LNCAP (cell line): Measurements from ENCODE around the gene DNAJB11.

ENCODE experiments used
- CTCF ChIP-seq: fragments of 450-650 bp; IDR thresholded peaks from 2 replicates; pipeline ENCODE4 v1.5.1; 2017; ENCODE audit warnings: mild to moderate bottlenecking

DNAJB11 gene

DNA sequence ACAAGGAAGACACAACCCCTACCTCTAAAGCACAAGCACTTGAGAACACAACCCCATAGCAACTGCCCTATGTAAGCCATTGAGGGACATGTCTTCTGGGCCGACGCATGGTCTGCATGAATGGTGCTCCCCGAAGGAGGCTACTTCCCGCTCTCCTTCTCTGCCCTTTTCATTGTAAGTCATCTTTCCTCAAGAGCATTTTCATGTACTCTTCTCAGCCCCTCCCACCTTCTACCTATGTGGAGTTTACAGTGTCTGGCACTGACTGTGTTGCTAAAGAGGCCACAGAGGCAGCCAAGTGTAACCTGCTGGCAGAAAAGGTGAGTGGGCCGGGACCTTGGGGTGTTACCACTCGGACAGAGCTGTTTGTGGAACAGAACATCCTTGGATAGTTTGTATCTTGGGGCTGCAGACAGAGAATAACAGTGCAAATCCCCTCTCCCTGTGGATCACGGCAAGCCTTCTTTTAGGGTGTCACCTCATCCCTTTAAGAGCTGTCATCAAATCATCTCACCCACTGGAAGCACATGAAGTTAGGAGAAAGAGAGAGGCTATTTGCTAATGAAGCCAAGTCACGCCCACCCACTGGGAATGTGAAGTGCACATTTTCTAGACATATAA, 47.9 kb downstream of the DNAJB11 start:
- no peak for TF ChIP-seq CTCF

DNA sequence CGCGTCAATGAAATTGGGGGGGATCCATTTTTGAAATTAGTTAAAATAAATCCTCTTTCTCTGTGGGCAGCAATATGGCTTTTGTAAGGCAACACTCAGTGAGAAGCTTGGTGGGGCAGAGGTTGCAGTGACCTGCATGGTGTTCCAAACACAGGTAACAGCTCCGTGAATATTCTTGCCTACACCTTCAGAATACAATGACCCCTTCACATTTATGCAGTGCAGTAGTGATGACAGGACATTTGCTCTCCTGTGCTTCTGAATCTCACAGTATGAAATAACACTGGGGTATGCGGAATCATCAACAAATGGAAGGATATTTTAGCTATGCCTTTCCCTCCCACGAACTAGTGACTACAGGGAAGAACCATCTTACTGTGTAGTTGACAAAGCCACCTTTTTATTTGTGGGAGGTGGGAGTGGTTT, 49.3 kb downstream of the DNAJB11 start:
- no peak for TF ChIP-seq CTCF

DNA sequence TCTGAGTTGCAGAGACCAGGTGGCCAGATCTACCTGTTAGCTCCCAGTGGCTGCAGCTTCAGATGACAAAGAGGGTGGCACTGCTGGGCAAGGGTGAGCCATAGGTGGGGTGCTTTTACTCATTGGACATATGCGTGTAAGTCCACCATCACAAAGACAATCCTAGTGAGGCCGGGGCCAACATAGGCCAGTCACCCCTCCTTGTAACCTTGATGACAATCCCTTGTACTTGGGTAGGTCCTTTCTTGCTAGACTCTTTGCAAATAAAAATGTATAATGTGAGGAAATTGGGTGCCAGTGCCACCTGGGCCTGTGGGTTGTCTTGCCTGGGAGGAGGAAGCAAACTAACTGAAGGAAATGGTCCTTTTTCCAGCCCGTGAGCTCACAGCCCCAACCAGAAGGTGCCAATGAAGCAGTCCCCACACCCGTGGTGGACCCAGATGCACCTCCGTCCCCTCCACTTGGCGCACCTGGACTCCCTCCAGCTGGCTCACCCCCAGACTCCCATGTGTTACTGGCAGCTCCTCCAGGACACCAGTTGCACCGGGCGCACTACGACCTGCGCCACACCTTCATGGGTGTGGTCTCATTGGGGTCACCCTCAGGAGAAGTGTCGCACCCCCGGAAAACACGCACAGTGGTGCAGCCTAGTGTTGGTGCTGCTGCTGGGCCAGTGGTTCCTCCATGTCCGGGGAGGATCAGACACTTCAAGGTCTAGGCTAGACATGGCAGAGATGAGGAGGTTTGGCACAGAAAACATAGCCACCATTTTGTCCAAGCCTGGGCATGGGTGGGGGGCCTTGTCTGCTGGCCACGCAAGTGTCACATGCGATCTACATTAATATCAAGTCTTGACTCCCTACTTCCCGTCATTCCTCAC, 49.9 kb downstream of the DNAJB11 start:
- no peak for TF ChIP-seq CTCF

GRCh38 chr3:186621894-186622650, 51.6 kb downstream of the DNAJB11 start:
- TF ChIP-seq CTCF, result no peak

GRCh38 chr3:186622651-186623310, 52.3 kb downstream of the DNAJB11 start:
- TF ChIP-seq CTCF, result no peak

DNA sequence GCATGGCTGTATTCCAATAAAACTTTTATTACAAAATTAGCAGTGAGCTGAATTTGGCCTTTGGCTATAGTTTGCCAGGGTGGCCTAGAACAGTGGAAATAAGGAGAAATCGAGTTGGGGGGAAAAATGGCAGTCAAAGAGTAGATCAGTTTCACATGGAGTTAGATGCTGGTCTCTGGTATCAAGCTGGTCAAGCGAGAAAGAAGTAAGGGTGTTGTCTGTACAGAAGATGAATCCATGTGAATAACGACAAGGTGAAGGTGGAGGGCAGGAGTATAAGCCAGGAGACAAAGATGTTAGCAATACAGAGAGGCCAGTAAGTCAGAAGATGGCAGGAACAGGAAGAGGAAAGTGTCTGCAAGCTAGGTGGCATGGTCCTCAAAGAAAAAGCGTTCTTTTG, 54.1 kb downstream of the DNAJB11 start:
- no peak for TF ChIP-seq CTCF

GRCh38 chr3:186625600-186626042, 55.1 kb downstream of the DNAJB11 start:
- TF ChIP-seq CTCF, result no peak
